ENCODE data around the gene PKN3.

Gene PKN3

GRCh38 chr9:128731093-128731492 is 28.8 kb downstream of the PKN3 start:
- TF ChIP-seq, protein P1, sequence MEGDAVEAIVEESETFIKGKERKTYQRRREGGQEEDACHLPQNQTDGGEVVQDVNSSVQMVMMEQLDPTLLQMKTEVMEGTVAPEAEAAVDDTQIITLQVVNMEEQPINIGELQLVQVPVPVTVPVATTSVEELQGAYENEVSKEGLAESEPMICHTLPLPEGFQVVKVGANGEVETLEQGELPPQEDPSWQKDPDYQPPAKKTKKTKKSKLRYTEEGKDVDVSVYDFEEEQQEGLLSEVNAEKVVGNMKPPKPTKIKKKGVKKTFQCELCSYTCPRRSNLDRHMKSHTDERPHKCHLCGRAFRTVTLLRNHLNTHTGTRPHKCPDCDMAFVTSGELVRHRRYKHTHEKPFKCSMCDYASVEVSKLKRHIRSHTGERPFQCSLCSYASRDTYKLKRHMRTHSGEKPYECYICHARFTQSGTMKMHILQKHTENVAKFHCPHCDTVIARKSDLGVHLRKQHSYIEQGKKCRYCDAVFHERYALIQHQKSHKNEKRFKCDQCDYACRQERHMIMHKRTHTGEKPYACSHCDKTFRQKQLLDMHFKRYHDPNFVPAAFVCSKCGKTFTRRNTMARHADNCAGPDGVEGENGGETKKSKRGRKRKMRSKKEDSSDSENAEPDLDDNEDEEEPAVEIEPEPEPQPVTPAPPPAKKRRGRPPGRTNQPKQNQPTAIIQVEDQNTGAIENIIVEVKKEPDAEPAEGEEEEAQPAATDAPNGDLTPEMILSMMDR (conservative IDR thresholded peaks at IDR 0.05; ENCODE audit: control insufficient read depth, insufficient read depth, low read depth, low read length), result no peak
- DNase-seq (ENCODE audit: low read depth), result no peak
- H3K4me3 ChIP-seq (ENCODE audit: control insufficient read depth, low read depth, low read length), result no peak overlapping the region

GRCh38 chr9:128731691-128732090 is 29.4 kb downstream of the PKN3 start:
- DNase-seq (ENCODE audit: low read depth), result no peak
- no peak overlapping the region for H3K4me3 ChIP-seq (ENCODE audit: control insufficient read depth, low read depth, low read length)
- TF ChIP-seq, protein P1 (conservative IDR thresholded peaks at IDR 0.05; ENCODE audit: control insufficient read depth, insufficient read depth, low read depth, low read length), result no peak

DNA sequence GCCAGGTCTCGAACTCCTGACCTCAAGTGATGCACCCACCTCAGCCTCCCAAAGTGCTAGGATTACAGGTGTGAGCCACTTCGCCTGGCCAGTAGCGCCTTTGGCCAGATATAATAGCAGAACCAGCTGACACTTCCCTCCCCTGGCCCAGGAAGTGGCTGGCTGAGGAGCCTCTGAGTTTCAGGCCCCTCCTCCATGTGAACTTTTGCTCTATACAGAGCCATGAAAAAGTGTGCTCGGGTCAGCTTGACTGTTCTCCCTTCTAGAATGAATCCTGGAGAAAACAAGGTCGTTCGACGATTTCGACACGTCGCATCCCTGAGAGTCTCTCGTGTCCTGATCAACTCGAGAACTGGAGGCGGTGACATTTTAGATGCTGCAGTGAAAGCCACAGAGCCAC is 30.3 kb downstream of the PKN3 start:
- DNase-seq (ENCODE audit: low read depth), result no peak
- H3K4me3 ChIP-seq (ENCODE audit: control insufficient read depth, low read depth, low read length), result no peak overlapping the region
- TF ChIP-seq, protein P1 (conservative IDR thresholded peaks at IDR 0.05; ENCODE audit: control insufficient read depth, insufficient read depth, low read depth, low read length), result no peak

- no peak overlapping the region for H3K4me3 ChIP-seq (ENCODE audit: control insufficient read depth, low read depth, low read length)
- TF ChIP-seq, protein P1 (conservative IDR thresholded peaks at IDR 0.05; ENCODE audit: control insufficient read depth, insufficient read depth, low read depth, low read length), result peak; percentile 83
- DNase-seq (ENCODE audit: low read depth), result peak; percentile 79
Observed at GRCh38 chr9:128733256-128733655, 31.0 kb downstream of the PKN3 start.

DNA sequence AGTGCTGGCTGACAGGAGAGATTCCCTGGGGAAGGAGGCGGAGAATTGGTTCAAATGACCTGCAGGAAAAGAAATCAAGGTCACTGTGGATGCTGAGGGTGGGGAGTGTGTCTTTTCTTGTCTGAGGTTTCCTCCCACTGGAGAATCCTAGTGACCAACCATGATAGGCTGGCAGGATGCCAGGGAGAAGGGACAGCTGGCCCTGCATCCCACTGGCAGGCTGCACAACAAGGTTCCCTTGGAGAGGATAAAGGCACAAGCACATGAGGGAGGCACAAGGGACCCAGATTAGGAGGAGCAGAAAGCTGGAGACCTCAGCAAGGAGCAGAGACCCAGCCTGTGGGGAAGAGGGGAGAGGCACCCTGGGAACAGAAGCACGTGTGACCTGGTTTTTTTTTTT is 33.1 kb downstream of the PKN3 start:
- no peak overlapping the region for H3K4me3 ChIP-seq (ENCODE audit: control insufficient read depth, low read depth, low read length)
- TF ChIP-seq, protein P1 (conservative IDR thresholded peaks at IDR 0.05; ENCODE audit: control insufficient read depth, insufficient read depth, low read depth, low read length), result no peak
- DNase-seq (ENCODE audit: low read depth), result no peak

- DNase-seq (ENCODE audit: low read depth), result no peak
- TF ChIP-seq, protein P1 (conservative IDR thresholded peaks at IDR 0.05; ENCODE audit: control insufficient read depth, insufficient read depth, low read depth, low read length), result no peak
Observed at GRCh38 chr9:128742401-128742800, 40.1 kb downstream of the PKN3 start.

DNA sequence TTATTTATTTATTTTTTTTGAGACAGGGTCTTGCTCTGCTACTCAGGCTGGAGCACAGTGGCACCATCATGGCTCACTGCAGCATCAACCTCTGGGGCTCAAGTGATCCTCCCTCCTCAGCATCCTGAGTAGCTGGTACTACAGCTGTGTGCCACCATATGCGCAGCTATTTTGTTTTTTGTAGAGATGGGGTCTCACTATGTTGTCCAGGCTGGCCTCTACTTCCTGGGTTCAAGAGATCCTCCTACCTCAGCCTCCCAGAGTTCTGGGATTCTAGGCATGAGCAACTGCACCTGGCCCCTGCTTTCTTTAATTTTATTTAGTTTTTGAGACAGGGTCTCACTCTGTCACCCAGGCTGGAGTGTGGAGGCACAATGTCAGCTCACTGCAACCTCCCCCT is 41.1 kb downstream of the PKN3 start:
- no peak for DNase-seq (ENCODE audit: low read depth)
- H3K4me3 ChIP-seq (ENCODE audit: control insufficient read depth, low read depth, low read length), result no peak overlapping the region
- TF ChIP-seq, protein P1 (conservative IDR thresholded peaks at IDR 0.05; ENCODE audit: control insufficient read depth, insufficient read depth, low read depth, low read length), result no peak

More at GRCh38 chr9:128742401-128742800, 40.1 kb downstream of the PKN3 start:
- H3K4me3 ChIP-seq (ENCODE audit: control insufficient read depth, low read depth, low read length), result no peak overlapping the region

Data from fibroblast of mammary gland (primary cell).